D721Med (cell line): ENCODE data around the gene NR5A2.
A peak's percentile ranks its signal among the peaks of the same experiment; 100 is the strongest.

ENCODE experiments used
- DNase-seq: peaks from one replicate; pipeline ENCODE4 v3.0.0; 2011; ENCODE audit warnings: low spot score; ENCODE audit not compliant: insufficient read length
- FAIRE-seq: peaks from 2 replicates; lab custom pipeline; 2011; peaks lifted over from hg19 to GRCh38; lab: Jason Lieb, UNC
- TF ChIP-seq, protein P1 (sequence below): IDR thresholded peaks from 2 replicates; pipeline ENCODE4 v1.5.1; 2012; ENCODE audit warnings: mild to moderate bottlenecking, control low read depth; ENCODE audit not compliant: insufficient read depth; ENCODE audit errors: missing control alignments

Gene NR5A2

DNA sequence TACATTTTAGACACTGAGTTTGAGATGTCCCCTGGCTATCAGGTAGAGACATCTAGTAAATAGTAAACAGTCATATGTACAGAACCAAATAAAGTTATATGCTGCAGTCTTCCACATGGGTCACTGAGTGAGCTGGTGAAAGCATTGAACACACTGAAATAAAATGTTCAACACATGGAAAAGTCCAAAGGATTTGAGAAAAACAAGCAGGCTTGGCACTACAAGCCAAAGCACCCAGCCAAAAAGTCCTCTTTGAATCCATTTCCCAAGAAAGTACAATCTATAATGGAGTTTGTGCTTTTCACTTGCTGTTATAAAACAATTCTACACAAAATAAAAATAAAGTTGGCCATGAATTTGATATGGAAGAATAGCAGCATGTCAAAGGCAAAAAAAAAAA lies 135.4 kb downstream of the NR5A2 start:
- TF ChIP-seq, protein P1, sequence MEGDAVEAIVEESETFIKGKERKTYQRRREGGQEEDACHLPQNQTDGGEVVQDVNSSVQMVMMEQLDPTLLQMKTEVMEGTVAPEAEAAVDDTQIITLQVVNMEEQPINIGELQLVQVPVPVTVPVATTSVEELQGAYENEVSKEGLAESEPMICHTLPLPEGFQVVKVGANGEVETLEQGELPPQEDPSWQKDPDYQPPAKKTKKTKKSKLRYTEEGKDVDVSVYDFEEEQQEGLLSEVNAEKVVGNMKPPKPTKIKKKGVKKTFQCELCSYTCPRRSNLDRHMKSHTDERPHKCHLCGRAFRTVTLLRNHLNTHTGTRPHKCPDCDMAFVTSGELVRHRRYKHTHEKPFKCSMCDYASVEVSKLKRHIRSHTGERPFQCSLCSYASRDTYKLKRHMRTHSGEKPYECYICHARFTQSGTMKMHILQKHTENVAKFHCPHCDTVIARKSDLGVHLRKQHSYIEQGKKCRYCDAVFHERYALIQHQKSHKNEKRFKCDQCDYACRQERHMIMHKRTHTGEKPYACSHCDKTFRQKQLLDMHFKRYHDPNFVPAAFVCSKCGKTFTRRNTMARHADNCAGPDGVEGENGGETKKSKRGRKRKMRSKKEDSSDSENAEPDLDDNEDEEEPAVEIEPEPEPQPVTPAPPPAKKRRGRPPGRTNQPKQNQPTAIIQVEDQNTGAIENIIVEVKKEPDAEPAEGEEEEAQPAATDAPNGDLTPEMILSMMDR = no peak
- FAIRE-seq (no peak), DNase-seq (no peak)

GRCh38 chr1:200163911-200164310 lies 136.4 kb downstream of the NR5A2 start:
- DNase-seq (no peak), FAIRE-seq (no peak)

DNA sequence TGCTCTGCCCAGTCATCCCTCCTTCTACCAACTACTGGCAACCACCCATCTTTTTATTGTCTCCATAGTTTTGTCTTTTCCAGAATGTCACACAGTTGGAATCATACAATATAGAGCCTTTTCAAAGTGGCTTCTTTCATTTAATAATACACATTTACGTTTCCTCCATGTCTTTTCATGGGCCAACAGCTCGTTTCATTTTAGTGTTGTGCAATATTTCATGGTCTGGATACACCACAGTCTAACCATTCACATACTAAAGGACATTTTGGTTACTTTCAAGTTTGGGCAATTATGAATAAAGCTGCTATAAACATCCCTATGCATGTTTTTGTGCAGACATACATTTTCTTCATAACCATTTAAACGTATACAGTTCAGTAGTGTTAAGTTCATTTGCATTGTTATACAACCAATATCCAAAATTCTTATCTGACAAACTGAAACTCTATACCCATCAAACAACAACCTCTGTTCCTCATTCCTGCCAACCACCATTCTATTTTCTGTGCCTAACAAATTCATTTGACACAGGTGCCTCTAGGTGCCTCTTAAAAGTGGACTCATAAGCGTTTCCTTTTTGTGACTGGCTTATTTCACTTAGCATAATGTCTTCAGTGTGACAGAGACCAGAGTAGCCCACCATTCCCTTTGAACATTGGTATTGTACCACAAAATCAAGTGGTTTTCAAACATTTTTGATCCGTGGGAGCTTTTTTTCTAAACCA lies 138.1 kb downstream of the NR5A2 start:
- FAIRE-seq = peak; percentile 16
- TF ChIP-seq, protein P1 = no peak

More at GRCh38 chr1:200163911-200164310, 136.4 kb downstream of the NR5A2 start:
- TF ChIP-seq, protein P1 = no peak

GRCh38 chr1:200166411-200166810 lies 138.9 kb downstream of the NR5A2 start:
- DNase-seq (no peak), FAIRE-seq (no peak)
- TF ChIP-seq, protein P1 = no peak

More for the DNA sequence above, 138.1 kb downstream of the NR5A2 start:
- DNase-seq = no peak

DNA sequence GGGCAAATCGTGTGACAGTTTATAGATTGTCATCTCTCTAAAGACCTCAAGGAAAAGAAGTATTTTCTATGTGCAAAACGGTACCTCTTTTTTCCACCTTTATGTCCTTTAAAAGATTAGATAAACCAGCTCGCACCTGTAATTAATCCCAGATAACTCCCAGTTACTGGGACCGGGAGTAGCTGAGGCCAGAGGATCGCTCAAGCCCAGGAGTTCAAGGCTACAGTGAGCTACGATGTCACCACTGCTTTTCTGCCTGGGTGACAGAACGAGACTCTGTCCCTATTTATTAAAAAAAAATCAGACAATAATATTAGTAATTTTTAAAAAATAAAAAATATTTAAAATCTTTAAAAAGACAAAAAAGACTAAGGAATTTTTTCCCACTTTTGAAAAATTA lies 141.4 kb downstream of the NR5A2 start:
- no peak for FAIRE-seq
- TF ChIP-seq, protein P1 = no peak
- DNase-seq = no peak

DNA sequence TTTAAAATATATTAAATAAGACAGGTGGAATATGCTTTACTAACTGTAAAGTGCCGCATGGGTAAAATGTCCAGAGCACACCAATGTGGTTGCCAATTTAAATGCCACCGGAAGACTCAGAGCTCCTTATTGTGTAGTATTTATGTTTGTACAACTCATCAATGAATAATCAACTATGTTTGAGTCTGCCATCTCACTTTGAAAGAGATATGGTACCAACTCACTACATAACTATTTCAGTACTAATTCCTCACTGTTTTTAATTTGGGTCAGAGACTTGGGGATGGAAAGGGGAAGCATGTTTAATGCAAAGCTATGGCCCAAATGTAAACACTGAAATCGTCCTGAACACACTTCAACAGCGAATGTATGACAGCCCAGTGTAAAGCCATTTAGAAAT lies 144.8 kb downstream of the NR5A2 start:
- TF ChIP-seq, protein P1 = no peak
- DNase-seq (no peak), FAIRE-seq (no peak)

- TF ChIP-seq, protein P1 = no peak
- FAIRE-seq (no peak), DNase-seq (no peak)
Observed at GRCh38 chr1:200173097-200173618, 145.6 kb downstream of the NR5A2 start.
